Activated CD4-positive, alpha-beta T cell treated with anti-CD3 and anti-CD28 coated beads, Interleukin-2, amount 10 ng/mL, durations not matched to agents 7 days and 5 days (primary cell): ENCODE results near the gene GOLGA6C. TPM values are rescaled to one million over a fixed set of nuclear protein-coding genes. Genes with fewer than 3 reads are reported as not detected.
"Not testable (repeated sequence)": the region's sequence is repeated elsewhere in the genome, so short reads cannot be mapped to it uniquely, and the experiment has no call there.

ENCODE experiments used
- CTCF ChIA-PET: fragments of 350-600 bp; sonication (Branson Sonifier 250); formaldehyde crosslinking; loops from one replicate; lab custom pipeline; 2021; ENCODE audit warnings: antibody characterized with exemption; lab: Charles Lee
- POLR2A ChIA-PET: fragments of 350-600 bp; sonication (Branson Sonifier 250); formaldehyde crosslinking; loops from one replicate; lab custom pipeline; 2021; ENCODE audit warnings: antibody characterized with exemption; lab: Charles Lee
- DNase-seq: peaks from one replicate; pipeline ENCODE4 v3.0.0-alpha.2; 2020
- H3K27ac Mint-ChIP-seq: one replicate; pipeline ENCODE4 v1.8.0; 2021; ENCODE audit warnings: mild to moderate bottlenecking, moderate library complexity, mixed read lengths
- H3K27me3 Mint-ChIP-seq: one replicate; pipeline ENCODE4 v1.8.0; 2021; ENCODE audit warnings: mixed read lengths
- H3K36me3 Mint-ChIP-seq: one replicate; pipeline ENCODE4 v1.8.0; 2021; ENCODE audit warnings: low read depth, mixed read lengths
- H3K4me1 Mint-ChIP-seq: one replicate; pipeline ENCODE4 v1.8.0; 2021; ENCODE audit warnings: mixed read lengths
- H3K4me3 Mint-ChIP-seq: one replicate; pipeline ENCODE4 v1.8.0; 2021; ENCODE audit warnings: mild to moderate bottlenecking, moderate library complexity, mixed read lengths
- H3K9me3 Mint-ChIP-seq: one replicate; pipeline ENCODE4 v1.8.0; 2021; ENCODE audit warnings: mixed read lengths
- total RNA-seq, 2 experiments: library from RNA; stranded (reverse); gene quantifications; one replicate each; pipeline ENCODE4 v1.2.3, GENCODE V29; 2021

The GOLGA6C gene
- total RNA-seq, 2 experiments from 2014 or later = not detected

DNA sequence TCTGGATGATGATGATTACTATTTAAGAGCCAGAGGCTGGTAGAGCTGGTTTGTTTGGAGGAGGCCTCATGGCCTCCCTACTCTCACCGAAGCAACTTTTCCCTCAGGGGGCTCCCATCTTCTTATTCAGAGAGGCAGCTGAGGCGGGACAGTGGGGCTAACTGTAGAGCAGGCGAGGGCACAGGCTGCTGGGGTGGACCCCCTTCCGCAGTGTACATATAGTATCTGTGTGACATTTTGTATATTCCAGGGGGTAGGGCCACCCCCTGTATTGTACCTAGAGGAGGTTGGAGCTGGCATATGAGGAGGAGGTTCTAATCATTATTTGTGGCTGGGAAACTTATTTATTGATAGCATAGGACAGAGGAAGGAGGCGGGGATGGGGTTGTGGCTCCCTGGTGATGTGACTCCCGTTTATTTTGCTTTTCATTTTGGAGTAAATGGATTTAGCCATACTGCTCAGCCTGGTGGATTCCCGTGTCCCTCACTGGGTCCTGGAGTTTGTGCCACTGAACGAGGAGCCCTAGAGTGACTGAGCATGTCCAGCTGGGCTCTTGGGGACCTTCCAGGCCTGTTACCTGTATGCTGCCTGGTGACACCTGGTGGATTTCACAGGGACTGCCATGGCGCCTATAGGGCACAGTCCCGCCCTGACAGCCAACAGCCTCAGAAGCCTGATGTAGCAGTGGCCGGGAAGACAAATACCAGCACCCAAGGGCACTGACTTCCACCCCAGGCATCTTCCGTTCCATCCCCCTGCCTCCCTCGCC lies 40.6 kb downstream of the GOLGA6C start:
- H3K36me3 Mint-ChIP-seq, DNase-seq, H3K4me3 Mint-ChIP-seq, POLR2A ChIA-PET, H3K9me3 Mint-ChIP-seq, CTCF ChIA-PET, H3K27ac Mint-ChIP-seq, H3K27me3 Mint-ChIP-seq, H3K4me1 Mint-ChIP-seq: not testable (repeated sequence)

- H3K4me3 Mint-ChIP-seq, H3K27ac Mint-ChIP-seq, H3K4me1 Mint-ChIP-seq, CTCF ChIA-PET, H3K9me3 Mint-ChIP-seq, H3K36me3 Mint-ChIP-seq, POLR2A ChIA-PET: not testable (repeated sequence)
- DNase-seq = peak; percentile 64
- H3K27me3 Mint-ChIP-seq = peaks cover 12% of the 10 kb centered on the region
Observed at GRCh38 chr15:75299311-75299688, 41.2 kb downstream of the GOLGA6C start.

GRCh38 chr15:75300026-75300425 lies 41.9 kb downstream of the GOLGA6C start:
- H3K27me3 Mint-ChIP-seq = peaks cover 17% of the 10 kb centered on the region

DNA sequence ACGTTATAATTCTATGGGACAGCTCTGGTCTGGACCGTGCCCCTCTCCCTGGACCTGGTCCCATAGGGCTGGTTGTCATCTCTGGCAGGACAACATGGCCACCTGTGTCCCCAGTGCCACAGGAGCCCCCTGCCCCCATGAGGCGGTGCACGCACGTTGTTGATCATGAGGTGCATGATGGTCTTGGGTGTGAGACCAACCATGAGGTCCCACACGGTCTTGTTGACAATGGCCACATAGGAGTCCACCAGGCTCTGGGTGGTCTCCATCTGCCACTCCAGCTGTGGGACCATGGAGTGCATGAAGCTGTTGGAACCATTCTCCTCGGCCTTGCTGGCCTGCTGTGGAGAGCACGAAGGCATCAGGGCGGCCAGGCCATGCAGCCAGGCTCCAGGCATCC lies 44.2 kb downstream of the GOLGA6C start:
- H3K4me3 Mint-ChIP-seq = no peak overlapping the region
- H3K27ac Mint-ChIP-seq = no peak overlapping the region
- peaks cover 25% of the 10 kb centered on the region for H3K27me3 Mint-ChIP-seq
- POLR2A ChIA-PET = no interaction called here
- DNase-seq = no peak
- no peaks in the 10 kb centered on the region for H3K36me3 Mint-ChIP-seq
- CTCF ChIA-PET = no interaction called here
- H3K4me1 Mint-ChIP-seq = peaks cover 8% of the 10 kb centered on the region
- H3K9me3 Mint-ChIP-seq = no peaks in the 10 kb centered on the region

More at GRCh38 chr15:75300026-75300425, 41.9 kb downstream of the GOLGA6C start:
- H3K36me3 Mint-ChIP-seq, POLR2A ChIA-PET, DNase-seq, H3K4me3 Mint-ChIP-seq, H3K9me3 Mint-ChIP-seq, H3K27ac Mint-ChIP-seq, CTCF ChIA-PET, H3K4me1 Mint-ChIP-seq: not testable (repeated sequence)

GRCh38 chr15:75302753-75303152 lies 44.6 kb downstream of the GOLGA6C start:
- POLR2A ChIA-PET, H3K9me3 Mint-ChIP-seq, DNase-seq, H3K27ac Mint-ChIP-seq, CTCF ChIA-PET, H3K4me1 Mint-ChIP-seq, H3K36me3 Mint-ChIP-seq, H3K4me3 Mint-ChIP-seq: not testable (repeated sequence)
- H3K27me3 Mint-ChIP-seq = peaks cover 28% of the 10 kb centered on the region

DNA sequence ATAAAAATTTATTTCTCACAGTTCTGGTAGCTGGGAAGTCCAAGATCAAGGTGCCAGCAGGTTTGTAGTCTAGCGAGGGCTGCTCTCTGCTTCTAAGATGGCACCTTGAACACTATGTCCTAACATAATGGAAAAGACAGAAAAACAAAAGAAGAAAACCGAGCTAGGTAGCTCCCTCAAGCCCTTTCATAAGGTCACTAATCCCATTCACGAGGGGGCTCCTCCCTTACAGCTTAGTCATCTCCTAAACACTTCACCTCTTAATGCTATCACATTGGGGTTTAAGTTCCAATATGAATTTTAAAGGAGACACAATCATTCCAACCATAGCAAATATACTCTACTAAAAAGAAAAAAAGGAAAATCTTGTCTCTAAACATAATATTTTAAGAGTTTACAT lies 48.1 kb downstream of the GOLGA6C start:
- Mint-ChIP-seq H3K9me3 (no peaks in the 10 kb centered on the region), H3K4me1 (peaks cover 9% of the 10 kb centered on the region), H3K36me3 (no peaks in the 10 kb centered on the region), H3K4me3 (no peak overlapping the region), H3K27me3 (peaks cover 37% of the 10 kb centered on the region), H3K27ac (no peak overlapping the region)
- ChIA-PET POLR2A (no interaction called here), CTCF (interaction anchor here (1.1 kb wide), 1 partner anchor 37 kb away, joined by 3 read pairs; no protein-coding TSS in a partner anchor)
- DNase-seq = no peak

- H3K27ac Mint-ChIP-seq = no peak overlapping the region
- POLR2A ChIA-PET = interaction anchor here (0.6 kb wide), 1 partner anchor 255 kb away, joined by 4 read pairs; no protein-coding TSS in a partner anchor
- peaks cover 39% of the 10 kb centered on the region for H3K27me3 Mint-ChIP-seq
Observed at GRCh38 chr15:75307778-75308390, 49.8 kb downstream of the GOLGA6C start.

DNA sequence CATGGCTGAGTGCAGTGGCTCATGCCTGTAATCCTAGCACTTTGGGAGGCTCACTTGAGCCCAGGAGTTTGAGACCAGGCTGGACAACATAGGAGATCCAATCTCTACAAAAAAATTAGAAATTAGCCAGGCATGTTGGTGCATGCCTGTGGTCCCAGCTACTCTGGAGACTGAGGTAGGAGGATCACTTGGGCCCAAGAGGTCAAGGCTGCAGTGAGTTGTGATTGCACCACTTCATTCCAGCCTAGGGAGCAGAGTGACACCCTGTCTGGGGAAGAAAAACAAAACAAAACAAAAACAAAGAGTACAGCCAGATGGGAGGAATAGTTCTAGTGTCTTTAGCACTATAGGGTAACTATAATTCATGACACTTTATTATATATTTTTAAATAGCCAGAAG lies 51.6 kb downstream of the GOLGA6C start:
- H3K9me3 Mint-ChIP-seq = no peaks in the 10 kb centered on the region

More at GRCh38 chr15:75307778-75308390, 49.8 kb downstream of the GOLGA6C start:
- Mint-ChIP-seq H3K4me3 (no peak overlapping the region), H3K9me3 (no peaks in the 10 kb centered on the region), H3K36me3 (no peaks in the 10 kb centered on the region), H3K4me1 (peaks cover 13% of the 10 kb centered on the region)
- CTCF ChIA-PET = interaction anchor here (0.6 to 1.3 kb wide), 2 partner anchors 278 to 297 kb away, joined by 4 read pairs; no protein-coding TSS in a partner anchor
- peak; percentile 22 for DNase-seq

DNA sequence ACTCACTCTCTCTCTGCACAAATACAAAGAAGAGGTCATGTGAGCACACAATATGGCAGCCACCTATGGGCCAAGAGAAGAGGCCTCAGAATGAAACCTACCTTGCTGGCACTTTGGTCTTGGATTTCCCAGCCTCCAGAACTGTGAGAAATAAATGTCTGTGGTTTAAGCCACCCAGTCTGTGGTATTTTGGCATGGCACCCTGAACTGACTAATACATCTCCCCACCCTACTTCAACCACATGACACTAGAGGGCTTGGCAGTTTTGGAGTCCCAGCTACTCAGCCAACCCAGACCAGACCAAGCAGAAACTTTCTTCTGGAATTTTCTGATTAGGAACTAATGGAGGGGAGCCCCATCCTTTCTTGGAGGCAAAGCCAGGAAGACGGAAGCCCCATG lies 54.4 kb downstream of the GOLGA6C start:
- DNase-seq, H3K4me3 Mint-ChIP-seq, H3K36me3 Mint-ChIP-seq, H3K4me1 Mint-ChIP-seq, H3K9me3 Mint-ChIP-seq, CTCF ChIA-PET, H3K27ac Mint-ChIP-seq, POLR2A ChIA-PET: not testable (repeated sequence)
- H3K27me3 Mint-ChIP-seq = peaks cover 13% of the 10 kb centered on the region

More for the DNA sequence above, 51.6 kb downstream of the GOLGA6C start:
- Mint-ChIP-seq H3K27ac (no peak overlapping the region), H3K4me3 (no peak overlapping the region), H3K27me3 (peaks cover 28% of the 10 kb centered on the region), H3K4me1 (peaks cover 5% of the 10 kb centered on the region), H3K36me3 (no peaks in the 10 kb centered on the region)
- ChIA-PET POLR2A (no interaction called here), CTCF (no interaction called here)
- DNase-seq = no peak

- CTCF ChIA-PET = interaction anchor here (0.6 kb wide), 1 partner anchor 542 kb away, joined by 3 read pairs; no protein-coding TSS in a partner anchor
- POLR2A ChIA-PET = no interaction called here
- Mint-ChIP-seq H3K27me3 (peaks cover 11% of the 10 kb centered on the region), H3K9me3 (no peaks in the 10 kb centered on the region), H3K4me3 (no peak overlapping the region), H3K4me1 (peaks cover 4% of the 10 kb centered on the region), H3K27ac (no peak overlapping the region), H3K36me3 (no peaks in the 10 kb centered on the region)
- DNase-seq = no peak
Observed at GRCh38 chr15:75313116-75313845, 55.1 kb downstream of the GOLGA6C start.

- H3K36me3 Mint-ChIP-seq = no peaks in the 10 kb centered on the region
- ChIA-PET POLR2A (no interaction called here), CTCF (no interaction called here)
- no peak overlapping the region for H3K27ac Mint-ChIP-seq
- no peak overlapping the region for H3K4me3 Mint-ChIP-seq
- peaks cover 6% of the 10 kb centered on the region for H3K27me3 Mint-ChIP-seq
- H3K4me1 Mint-ChIP-seq = peaks cover 4% of the 10 kb centered on the region
- DNase-seq = no peak
- H3K9me3 Mint-ChIP-seq = no peaks in the 10 kb centered on the region
Observed at GRCh38 chr15:75314552-75315290, 56.6 kb downstream of the GOLGA6C start.

- H3K27ac Mint-ChIP-seq, H3K4me1 Mint-ChIP-seq, DNase-seq, H3K36me3 Mint-ChIP-seq, CTCF ChIA-PET, H3K4me3 Mint-ChIP-seq, H3K9me3 Mint-ChIP-seq, H3K27me3 Mint-ChIP-seq, POLR2A ChIA-PET: not testable (repeated sequence)
Observed at GRCh38 chr15:75319231-75319897, 61.2 kb downstream of the GOLGA6C start.
